ENCODE results near the gene C5. TPM values are rescaled to one million over a fixed set of nuclear protein-coding genes. Genes with fewer than 3 reads are reported as not detected.

C5 gene
- total RNA-seq, 2 donors from 2014 or later = 1.4 to 2.2 TPM

DNA sequence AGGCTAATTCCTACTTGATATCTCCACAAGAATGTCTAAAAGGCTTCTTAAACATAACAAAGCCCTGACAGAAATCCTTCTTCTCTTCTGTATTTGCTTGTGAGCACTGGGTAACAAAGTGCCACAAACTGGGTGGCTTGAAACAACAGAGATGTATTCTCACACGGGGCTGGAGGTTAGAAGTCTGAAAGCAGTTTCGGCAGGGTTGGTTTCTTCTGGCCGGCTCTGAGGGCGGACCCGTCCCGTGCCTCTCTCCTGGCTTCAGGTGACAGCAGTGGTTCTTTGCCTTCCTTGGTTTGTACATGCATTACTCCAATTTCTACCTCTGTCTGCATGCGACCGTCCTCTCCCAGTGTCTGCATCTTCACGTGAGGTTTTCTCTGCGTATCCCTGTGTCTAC lies 109.5 kb downstream of the C5 start:
- Mint-ChIP-seq H3K36me3 (no peaks in the 10 kb centered on the region), H3K27ac (no peak overlapping the region), H3K9me3 (no peaks in the 10 kb centered on the region)
- DNase-seq (ENCODE audit: low spot score in 2 of 2) = no peak
- no peak for ATAC-seq

DNA sequence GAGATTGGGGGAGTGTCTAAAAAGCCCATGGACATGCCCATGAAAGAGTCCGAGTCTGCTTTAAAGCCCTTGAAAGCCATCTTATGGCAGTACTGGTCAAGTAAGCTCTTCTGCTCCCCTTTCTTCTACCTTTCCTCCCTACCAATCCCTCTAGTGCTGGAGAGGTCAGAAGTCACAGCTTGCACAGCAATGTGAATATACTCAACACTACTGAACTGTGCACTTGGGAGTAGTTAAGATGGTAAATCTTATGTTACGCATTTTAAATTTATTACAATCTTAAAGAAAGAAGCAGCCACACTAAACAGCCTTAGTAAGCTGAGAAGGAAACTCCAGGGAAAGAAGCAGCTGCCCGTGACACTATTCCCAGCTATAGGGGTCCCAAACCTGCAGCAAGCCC lies 111.2 kb downstream of the C5 start:
- H3K27ac Mint-ChIP-seq = no peak overlapping the region
- H3K9me3 Mint-ChIP-seq = no peaks in the 10 kb centered on the region
- H3K36me3 Mint-ChIP-seq = no peaks in the 10 kb centered on the region
- no peak for ATAC-seq
- no peak for DNase-seq (ENCODE audit: low spot score in 2 of 2)

- Mint-ChIP-seq H3K9me3 (no peaks in the 10 kb centered on the region), H3K36me3 (no peaks in the 10 kb centered on the region), H3K27ac (peak overlapping the region in 1 of 2 donors; percentile 86)
- no peak for DNase-seq (ENCODE audit: low spot score in 2 of 2)
- ATAC-seq = no peak
Observed at GRCh38 chr9:120937596-120937995, 112.5 kb downstream of the C5 start.

DNA sequence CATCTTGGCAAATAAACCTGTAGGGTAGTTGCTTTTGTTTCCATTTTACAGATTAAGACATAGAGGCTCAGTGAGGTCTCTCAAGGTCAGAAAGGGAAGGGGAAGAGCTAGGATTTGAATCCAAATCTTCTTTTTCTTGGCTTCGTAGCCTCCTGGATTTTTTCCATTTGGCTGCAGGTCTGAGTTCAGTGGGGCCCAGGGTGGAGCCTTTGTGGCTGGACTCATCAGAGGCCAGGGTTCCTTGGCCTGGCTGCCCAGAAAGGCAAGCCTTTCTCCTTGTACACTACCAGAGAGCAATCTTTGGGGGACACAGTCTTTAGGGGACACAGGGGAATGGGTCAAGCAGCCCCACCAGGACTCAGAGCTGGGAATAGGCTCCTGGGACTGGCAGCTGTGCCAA lies 112.9 kb downstream of the C5 start:
- Mint-ChIP-seq H3K9me3 (no peaks in the 10 kb centered on the region), H3K27ac (peak overlapping the region; percentile 73 to 86), H3K36me3 (no peaks in the 10 kb centered on the region)
- ATAC-seq = no peak
- no peak for DNase-seq (ENCODE audit: low spot score in 2 of 2)

GRCh38 chr9:120936764-120937122 lies 113.3 kb downstream of the C5 start:
- H3K36me3 Mint-ChIP-seq = no peaks in the 10 kb centered on the region
- ATAC-seq = peak in 1 of 2 donors; percentile 1

GRCh38 chr9:120936011-120936763 lies 113.9 kb downstream of the C5 start:
- H3K27ac Mint-ChIP-seq = peak overlapping the region; percentile 85 to 86
- DNase-seq (ENCODE audit: low spot score in 2 of 2) (peak; percentile 87 to 94), ATAC-seq (peak; percentile 74 to 75)
- H3K36me3 Mint-ChIP-seq = peaks cover 0 to under 1% of the 10 kb centered on the region in 2 donors
- H3K9me3 Mint-ChIP-seq = no peaks in the 10 kb centered on the region

More at GRCh38 chr9:120936764-120937122, 113.3 kb downstream of the C5 start:
- peak overlapping the region; percentile 85 to 86 for H3K27ac Mint-ChIP-seq
- no peaks in the 10 kb centered on the region for H3K9me3 Mint-ChIP-seq
- DNase-seq (ENCODE audit: low spot score in 2 of 2) = no peak

- peaks cover 0 to 7% of the 10 kb centered on the region in 2 donors for H3K36me3 Mint-ChIP-seq
- H3K9me3 Mint-ChIP-seq = no peaks in the 10 kb centered on the region
- H3K27ac Mint-ChIP-seq = peak overlapping the region; percentile 85 to 86
- ATAC-seq = no peak
- DNase-seq (ENCODE audit: low spot score in 2 of 2) = no peak
Observed at GRCh38 chr9:120935383-120935857, 114.7 kb downstream of the C5 start.

DNA sequence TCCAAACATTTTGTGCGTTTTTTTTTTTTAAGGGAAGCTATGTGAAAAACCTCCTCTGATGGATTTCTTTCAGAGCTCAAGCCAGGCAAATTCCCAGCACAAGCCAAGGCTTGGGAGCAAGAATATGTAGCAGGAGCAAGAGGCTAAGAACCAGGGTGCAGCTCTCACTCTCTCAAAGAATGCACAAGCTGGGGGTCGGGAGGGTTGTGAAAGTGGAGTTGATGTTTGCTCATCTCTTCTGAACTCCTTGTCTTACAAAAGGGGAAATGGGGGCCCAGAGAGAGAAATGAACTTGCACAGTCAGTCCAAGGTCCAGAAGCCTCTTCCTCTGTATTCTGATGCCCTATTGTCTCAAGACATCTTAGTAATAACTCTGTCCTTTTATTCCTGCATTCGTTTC lies 115.8 kb downstream of the C5 start:
- peak overlapping the region; percentile 56 to 85 for H3K27ac Mint-ChIP-seq
- no peaks in the 10 kb centered on the region for H3K9me3 Mint-ChIP-seq
- ATAC-seq = no peak
- DNase-seq (ENCODE audit: low spot score in 2 of 2) = no peak
- H3K36me3 Mint-ChIP-seq = peaks cover 0 to 11% of the 10 kb centered on the region in 2 donors

DNA sequence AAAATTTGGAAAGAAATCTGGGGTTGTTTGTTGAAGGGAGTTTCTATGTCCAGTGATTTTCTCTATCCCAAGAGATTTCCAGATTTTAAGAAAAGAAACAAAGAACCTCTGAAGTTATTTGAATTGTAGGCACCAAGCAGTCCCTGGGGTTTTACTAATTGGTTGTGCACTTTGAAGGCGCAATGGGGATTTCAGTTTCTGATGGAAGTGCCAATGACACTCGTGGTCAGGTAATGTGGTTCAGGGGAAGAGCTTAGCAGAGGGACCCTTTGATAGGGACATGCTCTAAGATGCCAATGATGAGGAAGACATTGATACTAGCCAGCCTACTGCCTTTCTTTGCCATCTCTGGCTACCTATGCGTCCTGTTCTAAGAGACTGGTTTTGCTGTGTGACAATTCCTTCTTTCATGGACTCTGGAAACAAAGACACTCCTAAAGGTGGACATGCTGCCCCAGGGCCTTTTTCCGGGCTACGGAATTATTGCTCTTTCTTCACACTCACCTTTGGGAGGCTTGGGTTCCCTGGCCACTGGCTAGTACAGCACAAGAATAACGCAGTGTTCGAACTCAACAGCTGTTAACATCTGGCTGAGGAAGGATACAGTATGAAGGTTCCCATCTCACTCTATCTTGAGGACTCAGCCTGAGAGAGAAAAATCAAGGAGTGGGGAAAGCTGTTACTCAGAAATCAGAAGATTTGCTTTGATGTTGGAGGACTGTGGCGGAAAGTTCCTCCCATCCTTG lies 116.6 kb downstream of the C5 start:
- no peaks in the 10 kb centered on the region for H3K9me3 Mint-ChIP-seq
- H3K27ac Mint-ChIP-seq = peak overlapping the region; percentile 56 to 85
- peaks cover 0 to 11% of the 10 kb centered on the region in 2 donors for H3K36me3 Mint-ChIP-seq
- DNase-seq (ENCODE audit: low spot score in 2 of 2) (no peak), ATAC-seq (no peak)

DNA sequence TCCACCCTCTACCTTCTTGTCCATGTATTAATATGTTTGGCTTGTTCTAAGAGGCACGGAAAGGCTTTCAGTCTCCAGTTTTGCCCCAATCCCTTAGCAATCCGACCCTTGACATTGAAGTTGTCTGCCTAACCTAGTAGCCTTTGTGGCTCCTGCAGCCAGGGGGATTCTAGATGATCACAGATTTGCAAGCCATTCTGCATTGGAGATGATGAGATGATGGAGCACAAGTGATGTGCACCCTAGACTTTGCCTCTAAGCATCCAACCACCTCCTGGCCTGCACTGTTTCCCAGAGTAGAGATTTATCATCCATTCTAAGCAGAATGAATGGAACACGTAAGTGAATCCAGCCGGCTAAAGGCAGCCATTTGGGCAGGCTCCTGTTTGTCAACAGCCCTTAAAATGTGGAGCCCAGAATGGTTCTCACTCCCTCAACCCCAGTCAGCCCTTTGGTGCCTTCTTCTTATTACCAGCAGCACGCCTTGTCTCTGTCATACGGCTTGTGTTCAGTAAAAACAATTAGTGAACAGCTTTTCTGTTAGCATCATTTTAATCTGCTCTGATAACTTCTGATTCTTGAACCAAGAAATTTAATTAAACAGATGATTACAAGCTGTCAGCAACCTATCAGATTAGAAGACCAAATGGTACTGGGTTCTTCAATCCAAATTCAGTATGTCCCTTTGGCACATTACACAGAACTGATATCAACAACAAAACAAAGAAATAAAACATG lies 117.8 kb downstream of the C5 start:
- peak in 1 of 2 donors; percentile 0 for ATAC-seq
- H3K27ac Mint-ChIP-seq = peak overlapping the region; percentile 98 to 100
- peaks cover 6 to 18% of the 10 kb centered on the region in 2 donors for H3K36me3 Mint-ChIP-seq
- no peak for DNase-seq (ENCODE audit: low spot score in 2 of 2)
- H3K9me3 Mint-ChIP-seq = no peaks in the 10 kb centered on the region

GRCh38 chr9:120931231-120932085 lies 118.6 kb downstream of the C5 start:
- peak overlapping the region; percentile 98 to 100 for H3K27ac Mint-ChIP-seq
- peaks cover 6 to 18% of the 10 kb centered on the region in 2 donors for H3K36me3 Mint-ChIP-seq
- H3K9me3 Mint-ChIP-seq = no peaks in the 10 kb centered on the region
- DNase-seq (ENCODE audit: low spot score in 2 of 2) = peak; percentile 52 to 77
- peak; percentile 49 to 58 for ATAC-seq

GRCh38 chr9:120929229-120929791 lies 120.8 kb downstream of the C5 start:
- Mint-ChIP-seq H3K36me3 (peaks cover 27 to 39% of the 10 kb centered on the region in 2 donors), H3K9me3 (no peaks in the 10 kb centered on the region), H3K27ac (peak overlapping the region; percentile 97 to 100)
- no peak for DNase-seq (ENCODE audit: low spot score in 2 of 2)
- ATAC-seq = no peak

DNA sequence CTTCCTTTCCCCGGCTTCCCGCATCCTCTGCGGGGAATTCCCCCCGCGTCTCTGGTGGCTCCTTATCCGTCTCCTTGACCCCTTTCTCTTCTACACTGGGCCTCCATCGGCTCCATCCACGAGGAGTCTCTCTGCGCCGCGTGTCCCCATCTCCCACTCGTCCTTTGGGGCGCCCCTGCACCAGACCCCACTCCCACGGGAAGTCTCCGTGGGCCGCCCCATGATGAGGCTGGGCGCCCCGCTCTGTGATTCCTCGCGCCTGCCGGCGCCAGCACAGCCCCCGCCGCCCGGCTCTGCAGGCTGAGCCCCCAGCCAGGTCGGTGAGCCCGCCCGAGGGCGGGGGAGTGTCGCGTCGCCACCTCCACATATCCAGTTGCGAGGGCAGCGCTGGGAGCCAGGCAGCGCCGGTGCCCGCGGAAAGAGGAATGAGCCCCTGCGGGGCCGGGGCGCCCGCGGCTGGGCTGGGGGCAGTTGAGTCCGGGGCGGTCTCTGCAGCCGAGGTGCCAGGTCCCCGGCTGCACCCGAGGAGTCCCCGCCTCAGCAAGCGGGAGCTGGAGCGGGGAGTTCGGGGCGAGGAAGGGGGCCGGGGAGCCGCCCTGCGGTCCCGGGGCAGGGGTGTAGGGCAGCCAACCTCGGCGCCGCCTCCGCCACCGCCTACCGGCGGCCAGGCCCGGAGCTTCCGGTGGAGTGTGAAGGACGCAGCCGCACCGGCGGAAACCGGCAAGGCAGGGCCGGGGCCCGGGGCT lies 121.4 kb downstream of the C5 start:
- ATAC-seq (peak; percentile 4 to 40), DNase-seq (ENCODE audit: low spot score in 2 of 2) (peak; percentile 74 to 86)
- H3K36me3 Mint-ChIP-seq = peaks cover 33 to 45% of the 10 kb centered on the region in 2 donors
- no peaks in the 10 kb centered on the region for H3K9me3 Mint-ChIP-seq
- peak overlapping the region; percentile 99 to 100 for H3K27ac Mint-ChIP-seq

- Mint-ChIP-seq H3K27ac (peak overlapping the region; percentile 99 to 100), H3K9me3 (no peaks in the 10 kb centered on the region)
- no peak for DNase-seq (ENCODE audit: low spot score in 2 of 2)
Observed at GRCh38 chr9:120928015-120928482, 122.0 kb downstream of the C5 start.

More at GRCh38 chr9:120928015-120928482, 122.0 kb downstream of the C5 start:
- H3K36me3 Mint-ChIP-seq = peaks cover 39 to 51% of the 10 kb centered on the region in 2 donors
- ATAC-seq = peak in 1 of 2 donors; percentile 1

Data from activated naive CD4-positive, alpha-beta T cell treated with anti-CD3 and anti-CD28 coated beads, Interleukin-2, amount 50 U/mL, for 72 hours (primary cell).